ENCODE measurements around the gene LEPR.

DNA sequence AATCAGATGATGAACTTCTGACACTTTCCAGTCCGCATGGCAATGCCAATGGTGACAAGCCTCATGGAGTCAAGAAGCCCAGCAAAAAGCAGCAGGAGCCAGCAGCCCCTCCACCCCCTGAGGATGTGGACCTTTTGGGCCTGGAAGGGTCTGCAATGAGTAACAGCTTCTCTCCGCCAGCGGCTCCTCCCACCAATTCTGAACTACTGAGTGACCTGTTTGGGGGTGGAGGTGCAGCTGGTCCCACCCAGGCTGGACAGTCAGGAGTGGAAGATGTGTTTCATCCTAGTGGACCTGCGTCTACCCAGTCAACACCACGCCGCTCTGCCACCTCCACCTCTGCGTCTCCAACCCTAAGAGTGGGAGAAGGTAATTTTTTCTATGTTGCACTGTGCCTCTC lies 28.0 kb upstream of the LEPR start:
- TF ChIP-seq, protein P1, sequence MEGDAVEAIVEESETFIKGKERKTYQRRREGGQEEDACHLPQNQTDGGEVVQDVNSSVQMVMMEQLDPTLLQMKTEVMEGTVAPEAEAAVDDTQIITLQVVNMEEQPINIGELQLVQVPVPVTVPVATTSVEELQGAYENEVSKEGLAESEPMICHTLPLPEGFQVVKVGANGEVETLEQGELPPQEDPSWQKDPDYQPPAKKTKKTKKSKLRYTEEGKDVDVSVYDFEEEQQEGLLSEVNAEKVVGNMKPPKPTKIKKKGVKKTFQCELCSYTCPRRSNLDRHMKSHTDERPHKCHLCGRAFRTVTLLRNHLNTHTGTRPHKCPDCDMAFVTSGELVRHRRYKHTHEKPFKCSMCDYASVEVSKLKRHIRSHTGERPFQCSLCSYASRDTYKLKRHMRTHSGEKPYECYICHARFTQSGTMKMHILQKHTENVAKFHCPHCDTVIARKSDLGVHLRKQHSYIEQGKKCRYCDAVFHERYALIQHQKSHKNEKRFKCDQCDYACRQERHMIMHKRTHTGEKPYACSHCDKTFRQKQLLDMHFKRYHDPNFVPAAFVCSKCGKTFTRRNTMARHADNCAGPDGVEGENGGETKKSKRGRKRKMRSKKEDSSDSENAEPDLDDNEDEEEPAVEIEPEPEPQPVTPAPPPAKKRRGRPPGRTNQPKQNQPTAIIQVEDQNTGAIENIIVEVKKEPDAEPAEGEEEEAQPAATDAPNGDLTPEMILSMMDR (IDR thresholded peaks at IDR 0.05; ENCODE audit: extremely low read depth in 1 of 2, insufficient read depth in 1 of 2, low read depth in 1 of 2, low read length in 2 of 2), result no peak
- no peak for TF ChIP-seq FOS (IDR thresholded peaks at IDR 0.05; ENCODE audit: borderline replicate concordance, insufficient read depth, low read length)
- no peak for TF ChIP-seq MAX (IDR thresholded peaks at IDR 0.05; ENCODE audit: insufficient read depth, insufficient read length)
- TF ChIP-seq EZH2 (IDR thresholded peaks at IDR 0.05; ENCODE audit: borderline replicate concordance, low read depth, low read length, severe bottlenecking), result no peak
- TF ChIP-seq GATA2 (IDR thresholded peaks at IDR 0.05; ENCODE audit: insufficient read depth, insufficient read length, low read depth, low read length), result no peak
- TF ChIP-seq POLR2A (IDR thresholded peaks at IDR 0.05; ENCODE audit: low read depth, low read length), result no peak
- TF ChIP-seq POLR2AphosphoS5 (IDR thresholded peaks at IDR 0.05; ENCODE audit: insufficient read depth, low read depth, low read length), result no peak
- no peak for TF ChIP-seq JUN (IDR thresholded peaks at IDR 0.05; ENCODE audit: borderline replicate concordance, insufficient read depth, insufficient read length, low read depth)
- no peak for TF ChIP-seq MYC (IDR thresholded peaks at IDR 0.05; ENCODE audit: low read depth, low read length)
